Astrocyte of the cerebellum (primary cell): Measurements from ENCODE around the gene NR2C2.

Experiments
- DNase-seq: peaks from one replicate; pipeline ENCODE4 v3.0.0-alpha.2; 2011; ENCODE audit warnings: low read depth
- H3K4me3 ChIP-seq: 2 replicates; pipeline ENCODE4 v1.5.1; 2011; ENCODE audit warnings: mild to moderate bottlenecking, low read depth, low read length, moderate library complexity
- CTCF ChIP-seq: IDR thresholded peaks from 2 replicates; pipeline ENCODE4 v1.5.1; 2012; ENCODE audit warnings: low read length, low read depth, moderate library complexity, mild to moderate bottlenecking; ENCODE audit errors: missing control alignments
- in situ Hi-C: cut with HindIII; loops from 2 replicates; pipeline ENCODE4 v1.10.0; 2017; ENCODE audit warnings: low sequenced_read_pairs

NR2C2 gene

GRCh38 chr3:14927308-14927707 lies 20.1 kb upstream of the NR2C2 start:
- no peak for TF ChIP-seq CTCF
- DNase-seq: no peak
- no peak overlapping the region for H3K4me3 ChIP-seq
- in situ Hi-C loops: loop anchor here (25.0 kb wide), 1 partner anchor 285 kb away; the partner anchor contains the start of gene CAPN7

GRCh38 chr3:14929310-14930074 lies 17.9 kb upstream of the NR2C2 start:
- no peak for TF ChIP-seq CTCF
- no peak overlapping the region for H3K4me3 ChIP-seq
- in situ Hi-C loops: loop anchor here (25.0 kb wide), 1 partner anchor 283 kb away; the partner anchor contains the start of gene CAPN7
- DNase-seq: no peak

- in situ Hi-C loops: loop anchor here (25.0 kb wide), 1 partner anchor 278 kb away; the partner anchor contains the start of gene CAPN7
- DNase-seq: no peak
- TF ChIP-seq CTCF: no peak
- no peak overlapping the region for H3K4me3 ChIP-seq
These were observed 13.5 kb upstream of the NR2C2 start for GRCh38 chr3:14933820-14934425.

- DNase-seq: no peak
- in situ Hi-C loops: loop anchor here (25.0 kb wide), 1 partner anchor 277 kb away; the partner anchor contains the start of gene CAPN7
- no peak overlapping the region for H3K4me3 ChIP-seq
- TF ChIP-seq CTCF: no peak
These were observed 11.6 kb upstream of the NR2C2 start for GRCh38 chr3:14935592-14936345.

- DNase-seq: no peak
- no peak for TF ChIP-seq CTCF
- no peak overlapping the region for H3K4me3 ChIP-seq
- in situ Hi-C loops: loop anchor here (25.0 kb wide), 1 partner anchor 273 kb away; the partner anchor contains the start of gene CAPN7
These were observed 8.4 kb upstream of the NR2C2 start for GRCh38 chr3:14938954-14939353.

GRCh38 chr3:14941871-14942270 lies 5.5 kb upstream of the NR2C2 start:
- no peak for DNase-seq

More at GRCh38 chr3:14941871-14942270, 5.5 kb upstream of the NR2C2 start:
- TF ChIP-seq CTCF: no peak
- in situ Hi-C loops: loop anchor here (10.0 to 25.0 kb wide), 2 partner anchors 270 to 287 kb away; partner anchors contain the start of genes CAPN7 and CCDC174
- H3K4me3 ChIP-seq: no peak overlapping the region
